GM18868 (cell line): Measurements from ENCODE around the gene FKBP1B.
"Not testable (repeated sequence)": the region's sequence is repeated elsewhere in the genome, so short reads cannot be mapped to it uniquely, and the experiment has no call there.

Experiments used
- ATAC-seq: cut with Tn5 transposase; IDR thresholded peaks from one replicate; pipeline ENCODE4 v1.9.1; 2021; ENCODE audit warnings: mild to moderate bottlenecking, moderate library complexity; ENCODE audit not compliant: unreplicated experiment

FKBP1B gene

DNA sequence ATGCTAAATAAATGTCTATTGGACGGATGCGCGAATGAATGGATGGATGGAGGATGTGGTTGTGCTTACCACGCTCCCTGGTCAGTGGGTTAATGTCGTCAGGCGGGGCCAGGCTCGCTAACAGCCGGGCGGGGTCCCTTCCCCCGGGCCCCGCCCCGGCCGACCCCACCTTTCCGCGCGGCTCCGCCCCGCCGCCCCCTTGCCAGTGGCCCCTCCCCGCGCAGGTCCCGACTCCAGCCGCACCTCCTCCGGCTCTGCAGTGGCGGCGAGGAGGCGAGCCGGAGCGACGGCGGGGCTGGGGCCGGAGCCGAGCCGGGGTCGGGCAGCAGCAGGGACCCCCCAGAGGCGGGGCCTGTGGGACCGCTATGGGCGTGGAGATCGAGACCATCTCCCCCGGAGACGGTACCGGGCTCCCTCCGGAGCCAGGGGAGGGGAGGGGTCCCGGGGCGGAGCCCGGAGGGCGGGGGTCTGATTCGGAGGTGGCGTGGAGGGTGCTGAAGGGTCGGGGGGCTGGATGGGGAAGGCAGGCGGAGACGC lies at the start of gene FKBP1B:
Gene FKBP1B (plus strand): TSS at position 257 of the 537 bp plus-strand sequence. CDS start 109 bp downstream, at position 366.
- ATAC-seq, result no peak

DNA sequence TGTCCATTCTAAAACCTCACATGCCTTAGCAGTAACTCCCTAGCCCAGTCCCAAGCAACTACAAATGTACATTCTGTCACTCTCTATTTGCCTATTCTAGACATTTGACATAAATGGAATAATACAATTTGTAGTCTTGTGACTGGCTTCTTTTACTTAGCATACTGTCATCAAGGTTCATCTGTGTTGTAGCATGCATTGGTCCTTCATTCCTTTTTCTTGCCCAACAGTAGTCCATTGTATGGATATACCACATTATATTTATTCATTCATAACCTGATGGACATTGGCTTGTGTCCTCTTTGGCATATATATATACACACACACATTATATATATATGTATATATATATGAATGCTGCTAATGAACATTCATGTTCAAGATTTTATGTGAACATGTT lies 41.8 kb upstream of the FKBP1B start:
- no peak for ATAC-seq

DNA sequence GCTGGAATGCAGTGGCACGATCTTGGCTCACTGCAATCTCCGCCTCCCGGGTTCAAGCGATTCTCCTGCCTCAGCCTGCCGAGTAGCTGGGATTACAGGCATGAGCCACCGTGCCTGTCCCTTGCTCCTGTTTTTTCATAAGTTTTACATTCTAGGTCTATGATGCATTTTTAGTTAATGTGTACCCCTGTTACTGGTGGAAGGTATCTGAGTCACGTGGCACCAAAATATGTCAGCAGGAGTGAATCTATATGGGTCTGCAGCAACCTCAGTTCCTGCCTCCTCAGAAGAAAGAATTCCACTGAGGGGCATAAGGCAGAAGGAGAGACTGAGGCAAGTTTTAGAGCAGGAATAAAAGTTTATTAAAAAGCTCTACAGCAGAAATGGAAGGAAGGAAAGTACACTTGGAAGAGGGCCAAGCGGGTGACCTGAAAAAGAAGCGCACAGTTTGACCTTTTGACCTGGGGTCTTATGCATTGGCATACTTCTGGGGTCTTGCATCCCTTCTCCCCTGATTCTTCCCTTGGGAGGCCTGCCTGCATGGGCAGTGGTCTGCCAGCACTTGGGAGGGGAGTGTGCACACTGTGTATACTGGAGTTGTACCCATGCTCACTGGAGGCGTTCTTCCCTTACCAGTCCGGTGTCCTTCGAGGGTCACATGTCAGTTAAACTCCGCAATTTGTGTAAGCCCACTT lies 40.7 kb upstream of the FKBP1B start:
- ATAC-seq, result no peak

DNA sequence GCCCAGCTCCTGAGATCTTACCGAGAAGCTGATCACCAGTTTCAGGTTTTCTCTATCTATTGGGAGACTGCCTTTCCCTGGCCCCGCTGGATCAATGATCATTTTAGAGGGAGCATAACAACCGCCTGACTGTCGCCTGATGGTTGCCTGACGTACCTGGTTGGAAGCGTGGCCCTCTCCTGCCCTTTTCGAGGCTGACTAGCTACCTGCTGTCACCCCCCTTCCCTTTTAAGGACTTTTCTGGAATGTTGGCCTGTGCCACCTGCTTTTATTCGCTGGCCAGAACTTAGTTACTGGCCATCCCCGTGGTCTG lies 40.2 kb upstream of the FKBP1B start:
- no peak for ATAC-seq

DNA sequence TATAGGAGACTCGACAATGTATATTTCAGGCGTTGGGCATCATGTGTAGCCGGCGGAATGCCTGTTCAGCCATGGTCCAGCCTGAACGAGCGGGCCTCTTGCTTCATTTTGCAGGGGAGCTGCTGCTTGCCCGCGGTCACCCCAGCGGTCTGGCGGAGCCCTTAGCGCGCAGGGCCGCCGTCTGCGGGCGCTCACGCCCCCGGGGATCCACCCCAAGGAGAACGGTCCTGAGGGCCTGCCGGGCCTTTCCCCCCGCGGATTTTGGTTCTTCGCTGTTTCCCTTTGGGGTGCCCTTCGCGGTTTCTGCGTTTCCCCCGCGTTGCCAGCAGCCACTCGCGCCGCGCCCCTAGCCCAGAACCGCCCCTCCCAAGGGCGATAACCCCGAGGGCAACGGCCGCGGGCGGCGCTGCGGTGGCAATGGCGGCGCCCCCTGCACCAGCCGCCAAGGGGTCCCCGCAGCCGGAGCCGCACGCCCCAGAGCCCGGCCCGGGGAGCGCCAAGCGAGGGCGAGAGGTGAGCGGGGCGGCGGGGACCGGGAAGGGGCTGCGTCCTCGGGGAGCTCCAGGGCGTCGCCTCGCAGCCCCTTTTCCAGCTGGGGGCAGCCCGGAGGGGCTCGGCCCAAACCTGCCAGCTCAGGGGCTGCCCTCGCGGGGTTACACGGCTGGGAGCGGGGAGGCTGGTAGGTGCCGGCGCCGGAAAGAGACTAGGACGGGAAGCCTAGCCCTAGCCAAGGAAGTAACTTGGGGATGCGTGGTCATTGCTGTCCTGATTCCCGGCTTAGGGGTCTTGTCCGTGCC lies 39.7 kb upstream of the FKBP1B start, which contains the start of gene MFSD2B:
Gene MFSD2B (plus strand): TSS at position 406 of the 797 bp plus-strand sequence. CDS start 12 bp downstream, at position 418.
- no peak for ATAC-seq

DNA sequence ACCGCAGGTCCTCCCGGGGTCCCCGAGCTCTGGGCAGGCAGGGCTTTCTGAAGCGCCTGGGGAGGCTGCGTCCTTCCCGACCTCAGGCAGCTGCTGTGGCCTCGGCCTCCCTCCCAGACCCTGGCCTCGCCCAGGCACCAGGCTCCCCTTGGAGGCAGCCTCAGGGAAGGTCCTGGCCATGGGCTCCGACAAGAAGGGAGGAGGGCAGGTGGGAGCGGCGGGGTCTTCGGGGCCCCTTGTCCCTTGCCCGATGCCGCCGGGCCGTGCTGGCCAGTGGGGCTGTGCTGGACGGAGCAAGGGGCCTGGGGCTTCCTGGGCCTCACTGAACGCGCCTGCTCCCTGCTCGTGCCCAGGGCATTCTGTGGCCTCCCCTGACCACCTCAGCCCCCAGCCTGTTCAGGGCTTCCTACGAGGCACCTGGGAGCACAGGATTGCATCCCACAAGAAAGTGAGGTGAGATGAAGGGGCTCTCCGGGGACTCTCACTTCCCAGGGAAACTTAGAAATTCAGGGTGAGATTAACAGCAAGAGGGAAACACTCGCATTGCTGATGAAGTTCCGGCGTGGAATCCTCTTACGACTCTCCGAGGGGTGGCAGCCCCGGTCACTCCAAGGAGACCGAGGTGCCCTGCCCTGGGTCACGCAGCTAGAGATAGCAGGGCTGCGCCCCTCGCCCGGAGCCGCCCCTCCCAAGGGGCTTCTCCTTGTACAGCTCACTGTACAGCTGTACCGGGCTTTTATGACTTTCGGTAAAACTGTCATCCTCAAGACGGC lies 38.9 kb upstream of the FKBP1B start:
- no peak for ATAC-seq

DNA sequence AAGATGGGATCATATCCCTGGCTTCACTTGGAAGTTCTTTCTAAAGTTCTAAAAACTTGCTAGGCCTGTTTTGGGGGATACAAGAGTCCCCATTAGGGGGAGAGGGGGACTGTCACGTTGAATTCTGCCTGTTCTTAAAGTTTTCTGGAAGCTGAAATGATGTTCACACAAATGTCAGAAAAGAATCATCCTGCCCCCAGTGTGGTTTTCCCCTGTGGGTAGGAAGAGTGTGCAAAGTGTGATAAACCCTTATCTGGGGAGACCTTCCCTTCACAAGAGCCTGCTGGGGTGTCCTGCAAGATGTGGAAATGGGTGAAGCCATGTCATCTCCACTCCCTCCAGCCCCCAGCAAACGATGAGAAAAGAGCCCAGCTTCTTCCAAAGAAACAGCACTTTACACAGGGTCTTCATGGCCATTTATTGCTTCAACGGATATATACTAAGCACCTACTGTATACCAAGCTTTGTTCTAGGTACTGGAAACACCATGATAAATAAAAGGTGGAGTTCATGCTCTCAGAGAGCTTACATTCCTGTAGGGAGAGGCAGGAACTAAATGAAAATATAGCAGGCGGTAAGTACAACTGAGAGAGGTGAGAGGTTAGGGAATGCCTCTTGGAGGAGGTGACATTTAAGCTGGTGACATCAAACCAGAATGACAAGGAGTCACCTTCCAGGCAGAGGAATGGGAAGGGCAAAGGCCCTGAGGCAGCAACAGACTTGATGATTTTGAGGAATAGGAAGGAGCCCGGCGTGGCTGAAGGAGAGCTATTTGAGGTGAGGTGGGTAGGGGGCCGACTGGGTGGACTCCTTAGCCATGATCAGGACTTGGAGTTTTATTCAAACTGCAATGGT lies 38.1 kb upstream of the FKBP1B start:
- no peak for ATAC-seq

DNA sequence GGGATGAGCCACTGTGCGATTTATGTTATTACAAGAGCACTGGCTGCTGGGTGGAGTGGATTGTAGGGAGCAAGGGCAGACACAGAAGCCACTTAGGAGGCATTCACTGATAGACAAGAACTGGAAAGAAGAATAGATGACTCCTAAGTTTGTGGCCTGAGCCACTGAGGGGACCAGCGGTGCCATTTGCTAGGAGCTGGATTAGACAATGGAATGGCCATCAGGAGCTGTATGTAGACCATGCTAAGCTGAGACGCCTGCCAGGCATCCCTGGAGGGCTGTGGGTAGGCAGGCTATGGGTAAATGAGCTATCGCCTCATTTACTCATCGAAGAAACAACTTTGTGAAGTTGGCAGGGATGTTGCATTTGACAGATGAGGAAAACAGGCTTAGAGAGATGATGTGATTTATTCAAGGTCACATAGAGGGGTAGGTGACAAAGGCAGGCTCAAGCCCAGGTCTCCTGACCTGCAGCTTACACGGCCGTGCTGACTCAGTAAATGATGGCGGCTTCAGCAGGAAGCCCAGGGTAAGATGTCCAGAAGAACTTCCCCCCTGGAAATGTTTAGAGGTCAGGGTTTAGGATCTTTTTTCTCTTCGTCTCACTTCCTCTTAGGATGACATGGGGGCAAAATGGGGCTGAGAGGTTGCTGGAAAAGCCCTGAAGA lies 36.9 kb upstream of the FKBP1B start:
- ATAC-seq, result no peak

DNA sequence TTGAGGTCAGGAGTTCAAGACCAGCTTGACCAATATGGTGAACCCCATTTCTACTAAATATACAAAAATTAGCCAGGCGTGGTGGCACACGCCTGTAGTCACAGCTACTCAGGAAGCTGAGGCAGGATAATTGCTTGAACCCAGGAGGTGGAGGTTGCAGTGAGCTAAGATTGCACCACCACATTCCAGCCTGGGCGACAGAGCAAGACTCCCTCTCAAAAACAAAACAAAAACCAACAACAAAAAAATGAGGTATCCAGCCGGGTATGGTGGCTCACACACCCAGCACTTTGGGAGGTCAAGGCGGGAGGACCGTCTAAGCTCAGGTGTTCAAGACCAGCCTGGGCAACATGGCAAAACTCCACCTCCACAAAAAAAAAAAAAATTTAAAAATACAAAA lies 34.6 kb upstream of the FKBP1B start:
- ATAC-seq, result not testable (repeated sequence)

DNA sequence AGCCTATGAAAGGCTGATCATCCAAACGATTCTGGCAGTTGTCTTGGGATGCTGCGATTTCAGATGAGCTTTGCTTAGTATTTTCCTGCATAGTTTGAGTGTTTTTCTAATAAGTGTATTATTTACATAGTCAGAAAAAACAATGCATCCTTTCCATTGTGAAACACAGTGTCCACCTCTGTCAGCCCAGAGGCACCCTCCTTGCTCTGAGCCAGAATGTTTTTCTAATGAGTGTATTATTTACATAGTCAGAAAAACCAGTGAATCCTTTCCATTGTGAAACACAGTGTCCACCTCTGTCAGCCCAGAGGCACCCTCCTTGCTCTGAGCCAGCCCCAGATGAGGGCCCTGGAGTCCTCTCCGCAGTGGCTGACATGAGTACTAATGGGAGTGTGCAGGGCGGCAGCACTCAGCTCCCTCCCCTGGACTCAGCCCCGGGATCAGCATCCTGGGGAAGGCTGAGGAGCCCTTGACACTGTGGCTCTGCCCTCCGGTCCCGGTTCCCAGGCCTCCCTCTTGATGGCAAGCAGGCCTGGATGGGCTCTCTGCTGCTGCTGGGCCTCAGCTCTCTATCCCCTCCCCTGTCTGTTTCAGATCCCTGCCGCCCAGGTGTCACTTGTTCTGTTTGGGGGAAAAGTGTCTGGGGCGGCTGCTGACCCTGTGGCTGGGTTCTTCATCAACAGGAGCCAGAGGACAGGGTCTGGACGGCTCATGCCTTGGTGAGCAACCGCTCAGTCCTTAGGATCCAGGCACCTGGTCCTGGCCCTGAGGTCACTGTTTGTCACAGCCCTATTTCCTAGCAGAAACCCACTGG lies 33.8 kb upstream of the FKBP1B start:
- no peak for ATAC-seq

DNA sequence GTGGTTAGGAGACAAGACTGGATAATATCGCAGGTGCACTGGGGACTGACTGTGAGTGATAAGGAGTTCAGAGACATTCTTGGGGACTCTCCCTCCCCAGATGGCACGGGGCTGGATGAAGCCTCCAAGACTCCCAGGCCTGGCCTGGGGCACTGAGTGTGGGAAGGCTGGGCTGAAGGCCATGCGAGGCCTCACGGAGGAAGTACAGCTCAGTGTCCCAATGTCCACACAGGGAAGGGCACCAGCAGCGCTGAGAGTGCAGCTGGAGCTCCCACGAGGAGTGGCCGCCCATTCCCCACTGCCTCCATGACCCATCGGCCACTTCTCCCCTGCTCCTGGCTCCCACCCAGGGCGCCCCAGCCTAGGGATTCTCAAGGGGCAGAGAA lies 33.2 kb upstream of the FKBP1B start:
- ATAC-seq, result no peak

DNA sequence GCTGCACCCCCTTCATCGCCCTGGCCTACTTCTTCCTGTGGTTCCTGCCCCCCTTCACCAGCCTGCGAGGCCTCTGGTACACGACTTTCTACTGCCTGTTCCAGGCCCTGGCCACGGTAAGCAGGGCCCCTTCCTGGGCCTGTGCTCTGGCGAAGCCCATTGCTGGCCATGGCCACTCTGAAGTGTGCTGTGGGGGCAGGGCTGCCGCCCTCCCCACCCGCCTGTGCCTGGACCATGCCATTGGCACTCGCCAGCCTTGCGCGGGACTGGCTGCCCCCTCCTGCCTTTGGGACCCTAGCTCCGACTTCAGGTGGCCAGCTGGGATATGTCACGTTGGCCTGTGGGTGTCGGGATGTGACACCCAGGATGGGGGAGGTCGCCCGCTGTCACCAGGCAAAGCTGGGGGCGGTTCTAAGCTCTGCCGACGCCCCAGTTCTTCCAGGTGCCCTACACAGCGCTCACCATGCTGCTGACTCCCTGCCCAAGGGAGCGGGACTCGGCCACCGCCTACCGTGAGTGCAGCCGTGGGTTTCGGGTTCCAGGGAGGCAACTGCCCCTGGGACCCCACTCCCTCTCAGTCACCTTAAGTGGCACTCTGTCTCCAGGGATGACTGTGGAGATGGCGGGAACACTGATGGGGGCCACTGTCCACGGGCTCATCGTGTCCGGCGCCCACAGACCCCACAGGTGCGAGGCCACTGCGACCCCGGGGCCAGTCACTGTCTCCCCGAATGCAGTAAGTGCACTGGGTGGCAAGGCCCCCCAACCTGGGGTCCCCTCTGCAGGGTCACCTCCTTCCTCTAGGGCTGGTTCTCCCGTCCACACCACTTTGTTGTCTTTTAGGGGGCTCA lies 32.5 kb upstream of the FKBP1B start:
- no peak for ATAC-seq

DNA sequence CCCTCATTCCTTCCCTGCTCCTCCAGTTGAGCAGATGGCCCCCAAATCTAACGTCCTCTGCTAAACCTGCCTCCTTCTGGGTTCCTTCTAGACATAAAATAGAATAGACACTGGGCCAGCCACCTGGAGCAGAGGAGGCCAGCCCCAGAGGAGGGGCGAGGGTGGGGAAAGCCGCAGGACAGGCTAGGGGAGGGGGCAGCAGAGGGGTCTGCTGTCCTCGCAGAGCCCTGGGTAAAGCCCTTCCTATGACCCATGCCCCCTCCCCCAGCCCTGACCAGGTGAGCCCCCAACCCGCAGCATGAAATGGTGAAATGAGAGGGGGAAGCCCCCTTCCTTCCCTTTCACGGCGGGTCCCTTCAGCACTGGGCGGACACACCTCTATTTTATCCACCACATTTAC lies 31.8 kb upstream of the FKBP1B start:
- no peak for ATAC-seq

DNA sequence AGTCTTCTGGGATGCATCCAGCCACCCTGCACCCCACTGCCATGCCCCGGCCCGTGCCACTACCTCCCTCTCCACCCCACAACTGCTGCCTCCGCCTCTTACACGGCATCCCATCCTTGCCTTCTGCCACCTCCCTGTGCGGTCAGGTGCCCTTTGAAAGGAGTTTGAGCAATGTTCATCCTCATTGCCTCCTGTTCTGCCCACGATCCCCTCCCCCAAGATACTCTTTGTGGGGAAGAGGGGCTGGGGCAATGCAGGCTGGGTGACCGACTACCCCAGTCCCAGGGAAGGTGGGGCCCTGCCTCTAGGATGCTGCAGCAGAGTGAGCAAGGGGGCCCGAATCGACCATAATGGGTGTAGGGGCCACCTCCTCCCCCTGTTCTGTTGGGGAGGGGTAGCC lies 31.3 kb upstream of the FKBP1B start:
- no peak for ATAC-seq

DNA sequence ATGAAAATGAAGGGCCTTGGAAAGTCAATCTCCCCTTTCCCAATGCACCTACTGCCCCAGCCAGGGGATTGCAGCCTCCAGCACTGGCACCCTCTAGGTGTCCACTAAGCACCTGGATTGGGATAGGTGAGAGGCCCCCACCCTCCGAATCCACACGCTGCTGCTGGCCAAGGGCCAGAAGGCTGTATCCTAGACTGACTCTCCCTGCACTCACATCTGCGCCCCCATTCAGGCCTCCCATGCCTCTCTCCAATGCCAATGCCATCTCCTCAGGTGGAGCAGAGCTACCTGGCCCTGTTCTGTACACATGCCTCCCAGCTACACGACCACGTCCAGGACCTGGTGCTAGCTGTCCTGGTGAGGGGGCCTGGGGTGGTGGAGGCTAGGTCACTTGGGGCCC lies 29.8 kb upstream of the FKBP1B start:
- ATAC-seq, result no peak

DNA sequence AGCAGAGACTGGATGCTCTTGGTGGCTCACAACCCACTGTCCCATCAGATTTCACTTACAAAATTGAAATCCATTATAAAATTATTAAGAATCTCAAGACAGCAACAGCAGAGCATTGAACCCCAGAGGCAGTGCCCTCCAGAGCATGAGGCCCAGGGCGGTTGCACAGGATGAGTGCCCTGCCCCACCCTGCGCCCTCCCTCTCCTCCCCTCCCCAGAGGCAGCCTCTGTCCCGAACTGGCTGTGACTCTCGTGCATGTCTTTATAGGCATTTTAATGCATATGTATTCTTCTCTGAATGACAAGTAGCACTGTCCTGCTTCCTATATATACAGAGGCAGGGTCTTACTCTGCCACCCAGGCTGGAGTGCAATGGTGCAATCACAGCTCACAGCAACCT lies 29.3 kb upstream of the FKBP1B start:
- ATAC-seq, result no peak

DNA sequence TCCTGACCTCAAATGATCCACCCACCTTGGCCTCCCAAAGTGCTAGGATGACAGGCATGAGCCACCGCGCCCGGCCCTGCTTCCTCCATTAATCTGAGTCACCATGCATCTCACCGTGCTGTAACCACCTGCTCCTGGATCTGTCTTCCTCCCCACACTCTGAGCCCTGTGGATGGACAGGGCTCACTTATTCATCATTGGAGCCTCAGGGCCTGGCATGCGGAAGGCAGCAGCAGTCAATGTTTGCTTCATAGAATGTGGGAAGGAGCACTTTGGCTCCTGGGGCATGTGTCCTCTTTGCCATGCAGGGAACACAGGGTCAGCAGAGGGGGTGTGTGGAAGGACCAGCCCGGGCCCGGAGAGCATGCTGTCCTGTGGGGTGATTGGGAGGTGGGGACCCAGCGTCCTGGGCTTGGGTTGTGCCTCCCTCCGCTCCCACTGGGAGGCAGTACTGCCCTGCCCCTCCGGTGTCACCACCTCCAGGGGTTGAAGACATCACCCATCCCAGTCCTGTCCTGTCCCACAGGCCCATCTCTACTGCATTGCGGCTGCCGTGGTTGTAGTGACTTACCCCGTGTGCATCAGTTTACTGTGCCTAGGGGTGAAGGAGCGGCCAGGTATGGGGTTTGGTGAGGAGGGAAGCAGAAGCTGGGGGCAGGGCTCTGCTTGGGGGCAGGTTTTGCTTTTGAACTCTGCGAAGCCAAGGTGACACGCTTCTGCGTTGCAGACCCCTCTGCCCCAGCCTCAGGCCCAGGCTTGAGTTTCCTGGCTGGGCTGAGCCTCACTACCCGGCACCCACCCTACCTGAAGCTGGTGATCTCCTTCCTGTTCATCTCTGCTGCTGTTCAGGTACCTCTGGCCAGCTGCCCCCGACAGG lies 28.2 kb upstream of the FKBP1B start:
- no peak for ATAC-seq
